ENCODE results near the gene PHF20.
"Not testable (repeated sequence)": the region's sequence is repeated elsewhere in the genome, so short reads cannot be mapped to it uniquely, and the experiment has no call there.

Gene PHF20

DNA sequence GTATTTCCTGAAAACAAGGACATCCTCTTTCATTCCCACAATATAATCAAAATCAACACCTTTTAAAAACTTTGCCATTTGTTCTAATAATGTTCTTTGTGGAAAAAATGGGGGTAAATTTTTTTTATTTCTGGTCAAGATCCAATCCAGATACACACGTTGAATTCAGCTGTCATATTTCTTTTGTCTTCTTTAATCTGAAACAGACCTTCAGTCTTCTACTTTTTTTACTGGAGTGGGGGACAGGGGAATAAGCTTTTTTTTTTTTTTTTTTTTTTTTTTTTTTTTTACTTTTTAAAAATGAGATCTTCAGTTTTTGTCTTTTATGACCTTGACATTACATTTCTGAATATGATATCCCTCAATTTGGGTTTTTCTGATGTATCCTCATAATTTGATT lies 113.4 kb downstream of the PHF20 start:
- no peak for DNase-seq (ENCODE audit: low spot score)

DNA sequence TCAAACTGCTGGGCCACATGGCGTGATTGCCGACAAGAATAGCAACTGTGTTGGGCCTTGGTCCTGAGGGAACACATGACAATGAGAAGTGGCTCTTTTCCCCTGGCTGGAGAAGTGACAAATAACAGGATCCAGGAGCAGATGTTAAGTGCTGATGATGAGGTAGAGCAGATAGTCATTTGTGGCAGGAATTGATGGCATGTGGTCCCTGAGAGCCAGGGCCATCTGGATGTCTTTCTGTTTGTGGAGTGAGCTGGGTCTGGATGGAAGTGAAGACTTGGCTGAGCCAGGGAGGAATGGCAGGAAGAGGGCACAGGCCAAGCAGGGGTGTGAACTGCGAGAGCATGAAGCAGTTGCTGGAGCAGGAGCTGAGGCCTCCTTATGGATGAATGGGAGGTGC lies 114.7 kb downstream of the PHF20 start:
- no peak for DNase-seq (ENCODE audit: low spot score)

DNA sequence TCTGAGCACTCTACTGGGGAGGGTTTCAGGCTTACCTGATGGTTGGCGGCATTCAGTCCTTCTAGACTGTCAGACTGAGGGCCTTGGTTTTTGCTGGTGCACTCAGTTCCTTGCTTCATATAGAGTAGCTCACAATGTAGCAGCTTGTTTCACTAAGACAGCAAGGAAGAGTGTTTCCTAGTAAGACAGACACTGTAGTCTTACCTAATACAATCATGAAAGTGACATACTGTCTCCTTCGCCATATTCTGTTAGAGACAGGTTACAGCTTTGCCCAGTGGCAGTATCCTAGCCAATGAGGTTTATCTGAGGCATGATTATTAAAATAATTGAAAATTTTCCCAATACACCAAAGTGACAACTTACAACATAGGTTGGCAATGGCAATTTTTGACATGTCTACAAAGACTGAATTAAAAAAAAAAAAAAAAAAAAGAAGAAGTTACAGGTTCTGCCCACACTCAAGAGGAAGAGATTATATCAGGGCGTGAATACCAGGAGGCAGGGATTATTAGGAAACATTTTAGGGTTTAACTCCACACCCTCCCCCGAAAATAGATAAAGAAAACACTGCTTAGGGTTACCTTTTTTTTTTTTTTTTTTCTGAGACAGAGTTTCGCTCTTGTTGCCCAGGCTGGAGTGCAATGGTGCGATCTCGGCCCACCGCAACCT lies 115.7 kb downstream of the PHF20 start:
- DNase-seq (ENCODE audit: low spot score) = no peak

DNA sequence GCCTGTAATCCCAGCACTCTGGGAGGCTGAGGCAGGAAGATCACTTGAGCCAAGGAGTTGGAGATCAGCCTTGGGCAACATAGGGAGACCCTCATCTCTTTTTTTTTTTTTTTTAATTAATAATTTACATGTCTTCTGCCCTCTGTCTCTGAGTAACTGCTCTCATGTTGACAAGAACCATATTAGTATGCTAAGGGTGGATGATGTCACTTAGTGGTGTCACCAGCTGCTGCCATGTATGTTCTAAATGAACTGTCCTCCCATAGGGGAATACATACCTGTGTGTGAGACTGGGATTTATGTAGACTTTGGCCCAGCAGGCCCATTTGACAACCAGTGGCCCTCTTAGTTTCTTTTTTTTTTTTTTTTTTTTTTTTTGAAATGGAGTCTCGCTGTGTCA lies 116.8 kb downstream of the PHF20 start:
- no peak for DNase-seq (ENCODE audit: low spot score)

DNA sequence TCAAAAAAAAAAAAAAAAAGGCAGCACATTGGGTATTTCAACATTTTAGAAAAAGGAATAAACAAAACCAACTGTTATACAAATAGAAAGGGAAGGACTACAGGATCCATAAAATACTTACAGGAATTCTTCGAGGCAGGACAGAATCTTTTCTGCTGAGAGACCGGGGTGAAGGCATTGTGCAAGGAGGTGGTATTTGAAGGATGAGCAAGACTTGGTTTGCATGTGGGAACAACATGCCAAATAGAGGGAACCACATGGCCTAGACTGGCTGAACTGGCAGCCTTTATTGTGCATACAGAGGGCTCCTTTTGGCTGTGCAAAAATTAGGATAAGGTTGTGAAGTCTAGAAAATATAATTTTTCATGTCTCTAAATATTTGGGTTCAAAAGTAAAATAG lies 119.6 kb downstream of the PHF20 start:
- DNase-seq (ENCODE audit: low spot score) = no peak

DNA sequence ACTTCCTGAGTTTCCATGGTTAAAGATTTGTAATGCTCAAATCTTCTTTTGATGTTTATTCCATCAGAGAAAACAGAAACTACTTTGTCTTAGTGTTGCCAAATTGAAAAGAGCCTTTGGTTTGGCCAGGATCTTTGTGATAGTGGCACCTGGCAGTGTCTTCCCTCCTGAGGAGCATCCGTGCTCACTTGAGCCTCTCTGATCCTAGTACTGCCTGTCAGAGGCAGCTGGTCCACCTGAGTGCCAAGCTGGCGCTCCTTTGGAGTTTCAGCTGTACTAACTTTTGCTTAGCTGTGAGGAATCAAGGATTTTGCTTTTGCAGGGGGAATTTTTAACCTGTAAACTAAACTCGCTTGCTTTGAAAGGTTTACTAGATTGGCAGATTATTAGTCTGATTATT lies 121.1 kb downstream of the PHF20 start:
- DNase-seq (ENCODE audit: low spot score) = no peak

DNA sequence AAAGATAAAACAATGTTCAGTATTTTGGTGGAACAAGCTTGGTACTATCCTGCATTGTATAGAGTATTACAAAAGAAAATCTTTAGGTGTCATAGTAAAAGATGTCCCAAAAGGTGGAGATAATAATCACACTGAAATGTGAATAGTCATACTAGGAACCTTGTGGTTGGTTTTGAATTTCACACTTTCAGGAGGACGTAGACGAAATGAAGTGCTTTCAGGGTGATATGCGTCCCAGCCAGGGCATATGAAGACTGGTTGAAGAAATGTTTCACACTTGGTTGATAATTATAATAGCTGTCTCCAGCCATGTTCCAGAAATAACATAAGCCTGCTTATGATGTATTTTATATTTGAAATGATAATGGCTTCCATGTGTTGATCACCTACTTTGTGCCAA lies 122.1 kb downstream of the PHF20 start:
- no peak for DNase-seq (ENCODE audit: low spot score)

DNA sequence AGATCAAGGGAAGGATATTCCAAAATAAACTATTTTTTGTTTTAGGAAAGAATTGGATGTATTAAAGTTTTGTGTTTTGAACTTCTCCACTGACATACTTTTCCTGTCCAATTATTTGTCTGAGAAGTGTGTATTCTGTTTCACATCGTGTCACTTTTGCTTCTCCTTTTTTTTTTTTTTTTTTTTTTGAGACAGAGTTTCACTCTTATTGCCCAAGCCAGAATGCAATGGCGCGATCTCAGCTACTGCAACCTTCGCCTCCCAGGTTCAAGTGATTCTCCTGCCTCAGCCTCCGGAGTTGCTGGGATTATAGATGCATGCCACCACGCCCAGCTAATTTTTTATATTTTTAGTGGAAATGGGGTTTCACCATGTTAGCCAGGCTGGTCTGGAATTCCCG lies 123.7 kb downstream of the PHF20 start:
- DNase-seq (ENCODE audit: low spot score) = not testable (repeated sequence)

DNA sequence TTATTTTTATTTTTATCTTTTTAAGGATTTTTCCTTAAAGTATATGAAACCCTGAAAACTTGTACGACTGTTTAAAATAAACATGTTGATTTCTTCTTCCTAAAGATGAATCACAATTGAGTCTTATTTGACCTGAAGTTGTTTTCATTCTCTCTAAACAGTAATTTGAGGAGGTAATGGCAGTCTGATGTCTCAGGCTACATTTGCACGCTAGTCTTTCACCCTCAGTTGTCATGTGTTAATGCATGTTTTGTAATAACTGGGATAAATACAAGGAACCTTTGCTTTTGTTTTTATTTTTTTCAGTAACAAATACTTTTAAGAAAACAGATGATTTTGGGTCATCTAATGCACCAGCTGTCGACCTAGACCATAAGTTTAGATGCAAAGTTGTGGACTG lies 127.2 kb downstream of the PHF20 start:
- DNase-seq (ENCODE audit: low spot score) = no peak

DNA sequence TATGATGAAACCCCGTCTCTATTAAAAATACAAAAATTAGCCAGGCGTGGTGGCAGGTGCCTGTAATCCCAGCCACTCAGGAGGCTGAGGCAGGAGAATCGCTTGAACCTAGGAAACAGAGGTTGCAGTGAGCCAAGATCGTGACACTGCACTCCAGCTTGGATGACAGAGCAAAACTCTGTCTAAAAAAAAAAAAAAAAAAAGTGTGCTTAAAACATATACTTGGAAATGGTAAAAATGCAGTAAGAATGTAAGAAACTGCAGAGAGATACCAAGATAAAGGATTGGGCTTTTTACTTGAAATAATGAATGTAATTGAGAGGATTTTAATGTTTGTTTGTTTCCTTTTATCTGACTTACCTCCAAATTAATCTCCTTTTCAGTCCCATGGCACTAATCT lies 129.4 kb downstream of the PHF20 start:
- not testable (repeated sequence) for DNase-seq (ENCODE audit: low spot score)

DNA sequence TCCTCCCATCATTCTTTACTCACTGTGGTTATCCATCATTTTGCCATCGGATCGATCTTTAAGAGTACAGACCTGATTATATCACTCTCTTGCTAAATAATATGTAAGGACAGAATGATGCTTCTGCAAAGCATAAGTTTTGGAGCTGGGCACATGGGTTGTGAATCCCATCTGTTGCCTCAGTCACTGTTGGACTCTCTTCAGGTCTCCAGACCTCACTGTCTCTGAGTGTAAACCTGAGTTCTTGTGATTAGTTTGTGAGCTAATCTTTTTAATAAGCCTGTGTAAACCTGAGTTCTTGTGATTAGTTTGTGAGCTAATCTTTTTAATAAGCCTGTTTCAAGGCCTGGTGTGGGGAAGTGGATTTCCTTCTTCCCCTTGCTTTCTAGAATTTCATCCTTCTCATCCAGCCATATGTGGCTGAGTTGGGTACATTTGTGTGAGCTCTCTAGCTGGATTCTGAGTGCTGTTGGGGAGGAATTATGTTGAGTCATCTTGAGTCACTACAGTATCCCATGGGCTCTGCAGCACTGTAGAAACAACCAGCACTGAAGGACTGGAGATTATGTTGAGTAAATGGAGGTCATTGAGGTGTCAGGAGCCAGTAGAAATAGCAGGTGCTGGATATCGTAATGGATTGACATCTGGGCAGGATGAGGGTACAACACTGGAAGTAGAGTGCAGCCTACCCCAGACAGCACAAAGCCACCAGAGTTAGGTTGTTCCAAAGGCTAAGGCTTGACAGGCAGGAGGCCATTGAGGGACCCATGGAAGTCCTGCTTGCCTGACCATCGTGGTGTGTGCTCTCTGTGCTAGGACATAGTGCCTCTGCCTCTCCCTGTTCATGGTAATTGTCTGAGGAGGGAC lies 130.1 kb downstream of the PHF20 start:
- DNase-seq (ENCODE audit: low spot score) = no peak

DNA sequence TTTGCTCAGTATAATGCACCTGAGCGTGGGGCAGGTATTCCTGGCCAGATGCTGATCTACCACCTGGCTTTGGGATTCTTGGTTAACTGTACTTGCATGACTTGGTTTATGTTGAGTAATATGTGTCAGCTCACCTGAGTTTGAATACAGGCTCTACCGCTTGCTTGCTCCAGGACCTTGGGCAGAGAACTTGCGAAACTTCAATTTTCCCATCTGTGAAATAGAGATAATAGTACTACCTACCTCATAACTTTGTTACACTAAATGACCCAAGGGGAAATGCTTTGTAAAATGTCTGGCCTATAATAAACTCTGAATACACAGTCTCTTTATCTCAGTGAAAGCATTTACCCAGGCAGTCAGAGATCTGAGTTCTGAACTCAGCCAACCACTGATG lies 130.7 kb downstream of the PHF20 start:
- DNase-seq (ENCODE audit: low spot score) = no peak

DNA sequence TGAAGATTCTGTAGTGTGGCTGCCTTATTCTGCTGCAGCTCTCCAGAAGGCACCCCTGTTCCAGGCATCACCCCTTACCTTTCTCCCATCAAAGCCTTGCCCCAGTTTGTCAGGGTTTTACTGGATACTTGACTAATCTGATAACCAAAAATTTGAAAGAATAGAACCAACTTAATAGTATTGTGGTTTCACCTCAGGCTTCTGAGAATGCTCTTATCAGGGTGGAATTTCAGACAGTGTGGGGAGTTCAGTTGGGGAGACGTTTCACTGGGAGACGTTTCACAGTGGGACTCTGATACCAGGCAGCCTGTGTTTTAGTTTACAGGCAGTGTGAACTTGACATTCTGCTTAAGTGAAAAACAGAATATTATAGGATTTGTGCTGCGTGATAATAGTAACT lies 132.0 kb downstream of the PHF20 start:
- DNase-seq (ENCODE audit: low spot score) = no peak

DNA sequence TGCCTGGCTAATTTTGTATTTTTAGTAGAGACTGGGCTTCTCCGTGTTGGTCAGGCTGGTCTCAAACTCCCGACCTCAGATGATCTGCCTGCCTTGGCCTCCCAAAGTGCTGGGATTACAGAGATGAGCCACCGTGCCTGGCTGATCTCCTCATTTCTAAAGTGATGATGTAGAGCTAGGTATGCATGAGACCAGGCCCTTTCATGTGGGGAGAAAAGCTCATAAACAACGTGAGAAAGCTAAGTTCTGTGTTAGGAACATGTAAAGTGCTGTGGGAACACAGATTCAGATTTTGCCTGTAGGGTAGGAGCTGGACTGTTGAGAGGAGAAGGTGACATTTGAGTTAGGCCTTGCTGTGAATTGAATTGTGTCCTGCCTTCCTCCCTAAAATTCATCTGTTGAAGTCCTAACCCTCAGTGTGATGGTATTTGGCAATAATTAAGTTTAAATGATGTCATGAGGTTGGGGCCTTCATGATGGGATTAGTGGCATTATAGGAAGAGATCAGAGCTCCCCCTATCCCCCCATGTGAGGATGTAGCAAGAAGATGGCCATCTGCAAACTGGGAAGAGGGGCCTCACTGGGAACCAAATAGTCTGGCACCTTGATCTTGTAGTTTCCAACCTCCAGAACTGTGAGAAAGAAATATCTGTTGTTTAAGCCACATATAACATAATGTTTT lies 133.3 kb downstream of the PHF20 start:
- no peak for DNase-seq (ENCODE audit: low spot score)

DNA sequence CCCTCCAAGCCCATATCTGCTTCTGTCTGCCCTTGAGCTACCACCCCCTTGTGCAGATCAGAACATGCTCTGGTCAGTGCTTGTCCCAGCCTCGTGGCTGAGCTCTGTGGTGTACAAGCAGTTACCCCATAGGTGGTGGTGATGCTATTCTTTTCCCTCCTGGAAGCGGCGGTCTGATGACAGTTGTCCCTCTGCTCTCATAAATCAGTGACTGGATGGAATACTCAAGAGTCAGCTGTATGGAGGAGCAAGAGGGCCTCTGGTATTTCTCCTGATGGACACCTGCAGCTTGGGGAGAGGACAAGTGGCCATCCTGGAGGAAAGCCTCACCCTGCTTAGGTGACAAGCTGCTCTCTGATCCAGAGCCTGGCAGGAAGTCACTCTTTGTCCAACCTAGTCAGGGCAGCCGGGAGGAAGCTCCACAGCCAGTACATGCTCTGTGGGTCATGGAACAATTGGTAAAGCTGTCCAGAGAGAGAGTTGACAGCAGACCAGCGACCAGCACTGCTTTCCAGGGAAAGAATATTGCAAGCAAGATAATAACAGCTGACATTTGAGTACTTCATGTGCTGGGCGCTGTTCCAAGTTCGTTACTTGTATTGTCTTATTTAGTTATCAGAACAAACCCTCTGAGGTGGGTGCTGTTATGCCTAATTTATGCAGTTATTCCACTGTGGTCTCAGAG lies 135.3 kb downstream of the PHF20 start:
- DNase-seq (ENCODE audit: low spot score) = no peak

DNA sequence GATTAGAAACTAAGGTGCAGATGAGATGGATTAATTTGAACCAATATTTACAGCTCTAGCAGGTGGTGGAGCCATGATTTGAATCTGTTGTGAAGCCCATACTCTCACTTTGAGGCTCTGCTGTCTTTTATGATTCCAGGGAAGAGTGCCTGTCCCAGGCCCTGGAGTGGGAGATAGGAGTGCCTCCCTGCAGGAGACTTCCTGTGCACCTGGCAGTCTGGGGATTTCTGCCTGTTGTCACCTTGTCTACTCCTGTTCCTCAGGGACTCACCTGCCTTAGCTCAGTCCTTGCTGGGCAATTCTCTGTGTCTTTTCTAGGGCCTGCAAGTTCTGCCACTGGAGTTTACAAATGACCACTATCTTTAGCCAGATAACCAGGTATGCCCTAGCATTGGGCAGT lies 136.2 kb downstream of the PHF20 start:
- no peak for DNase-seq (ENCODE audit: low spot score)

DNA sequence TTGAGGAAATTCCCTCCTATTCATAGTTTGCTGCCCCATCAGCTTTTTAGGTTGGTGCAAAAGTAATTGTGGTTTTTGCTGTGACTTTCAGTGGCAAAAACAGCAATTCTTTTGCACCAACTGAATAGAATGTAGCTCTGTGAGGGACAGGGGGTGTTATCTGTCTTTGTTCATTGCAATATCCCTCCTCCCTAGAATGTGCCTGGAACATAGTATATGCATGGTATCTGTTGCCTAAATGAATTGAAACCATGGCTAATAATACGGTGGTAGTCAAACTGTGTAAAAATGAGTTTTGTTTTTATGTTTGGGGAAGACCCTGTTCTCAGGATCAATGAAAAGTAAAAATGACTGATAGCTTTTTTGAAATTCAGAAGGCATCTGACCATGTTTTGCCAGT lies 137.4 kb downstream of the PHF20 start:
- DNase-seq (ENCODE audit: low spot score) = no peak

DNA sequence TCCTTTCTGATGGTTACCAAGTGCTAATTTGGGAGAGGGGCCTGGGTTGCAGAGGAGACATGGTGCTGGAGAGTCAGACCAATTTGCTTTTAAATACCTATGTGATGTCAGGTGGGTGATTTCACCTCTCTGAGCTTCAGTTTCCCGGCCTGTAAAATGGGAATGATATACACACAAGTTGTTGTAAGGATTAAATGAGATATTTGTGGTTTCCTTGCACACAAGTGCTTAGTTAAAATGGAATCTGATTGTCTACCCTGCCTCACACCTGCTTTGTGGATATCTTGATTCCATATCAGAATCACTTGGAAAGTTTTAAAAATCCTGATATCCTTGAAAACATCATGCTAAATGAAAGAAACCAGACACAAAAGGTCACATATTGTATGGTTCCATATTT lies 138.0 kb downstream of the PHF20 start:
- DNase-seq (ENCODE audit: low spot score) = no peak

DNA sequence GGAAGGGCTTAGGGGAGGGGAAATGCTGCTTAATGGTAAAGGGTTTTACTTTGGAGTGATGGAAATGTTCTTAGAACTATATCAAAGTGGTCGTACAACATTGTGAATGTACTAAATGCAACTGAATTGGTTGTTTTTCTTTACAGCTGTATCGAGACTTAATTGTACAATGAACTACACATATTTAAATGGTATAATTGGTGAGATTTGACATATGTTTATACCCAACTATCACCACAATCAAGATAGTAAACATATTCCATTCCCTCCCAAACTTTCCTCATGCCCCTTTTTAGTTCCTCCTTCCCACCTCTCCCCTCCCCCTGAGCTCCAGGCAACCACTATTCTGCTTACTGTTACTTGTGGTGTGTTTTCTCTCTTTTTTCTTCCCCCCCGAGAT lies 138.4 kb downstream of the PHF20 start:
- no peak for DNase-seq (ENCODE audit: low spot score)

DNA sequence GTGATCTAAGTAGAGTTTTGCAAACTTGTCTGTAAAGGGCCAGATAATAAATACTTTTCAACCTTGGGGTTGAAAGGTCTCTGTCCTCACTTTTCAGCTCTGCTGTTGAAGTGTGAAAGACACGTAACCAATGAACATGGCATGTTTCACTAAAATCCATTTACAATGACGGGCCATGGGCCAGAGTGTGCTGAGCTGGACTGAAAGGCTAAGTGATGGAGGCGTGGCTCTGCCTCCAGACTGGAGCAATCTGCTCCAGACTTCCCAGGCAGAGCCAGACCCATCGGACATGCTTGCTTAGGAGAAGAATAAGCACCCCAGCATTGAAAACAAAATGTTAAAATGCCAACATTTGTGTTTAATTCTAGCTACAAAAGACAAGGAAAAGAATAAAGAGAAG lies 141.1 kb downstream of the PHF20 start:
- no peak for DNase-seq (ENCODE audit: low spot score)

DNA sequence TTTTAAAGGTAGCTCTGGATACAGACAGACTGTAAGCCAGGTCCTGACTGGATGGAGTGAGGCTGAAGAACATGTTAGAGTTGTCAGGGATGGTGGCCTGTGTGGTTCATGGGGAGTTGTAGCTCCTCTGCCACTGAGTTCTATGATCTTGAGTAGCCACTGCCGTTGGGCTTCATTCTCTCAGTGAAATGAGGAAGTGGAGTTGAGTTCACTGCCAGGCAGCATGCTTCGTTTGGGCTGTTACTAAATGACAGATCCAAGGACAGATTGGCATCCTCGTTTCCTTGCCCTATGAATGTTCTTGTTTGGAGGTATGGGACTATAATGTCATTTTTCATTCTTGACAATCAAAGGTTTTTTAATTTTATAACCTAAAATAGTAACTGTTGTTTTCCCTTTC lies 145.3 kb downstream of the PHF20 start:
- no peak for DNase-seq (ENCODE audit: low spot score)

DNA sequence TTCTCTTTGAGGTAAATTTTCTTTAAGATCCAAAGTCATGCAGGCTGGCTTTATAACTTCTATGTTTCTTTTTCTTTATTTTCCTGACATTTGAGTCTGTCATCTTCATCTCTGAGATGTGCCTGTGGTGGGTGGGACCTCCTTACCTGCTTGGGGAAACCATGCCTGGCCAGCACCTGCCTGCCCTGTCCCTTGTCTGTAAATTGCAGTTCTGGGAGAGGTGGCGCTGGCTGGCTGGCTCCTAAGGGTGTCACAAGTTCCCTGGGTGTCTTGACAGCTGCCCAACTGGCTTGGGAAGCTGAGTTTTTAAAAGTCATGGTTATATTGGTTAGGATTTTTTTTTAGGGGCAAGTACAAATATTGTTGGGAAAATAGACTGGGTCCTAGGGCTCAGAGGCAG lies 146.2 kb downstream of the PHF20 start:
- no peak for DNase-seq (ENCODE audit: low spot score)

DNA sequence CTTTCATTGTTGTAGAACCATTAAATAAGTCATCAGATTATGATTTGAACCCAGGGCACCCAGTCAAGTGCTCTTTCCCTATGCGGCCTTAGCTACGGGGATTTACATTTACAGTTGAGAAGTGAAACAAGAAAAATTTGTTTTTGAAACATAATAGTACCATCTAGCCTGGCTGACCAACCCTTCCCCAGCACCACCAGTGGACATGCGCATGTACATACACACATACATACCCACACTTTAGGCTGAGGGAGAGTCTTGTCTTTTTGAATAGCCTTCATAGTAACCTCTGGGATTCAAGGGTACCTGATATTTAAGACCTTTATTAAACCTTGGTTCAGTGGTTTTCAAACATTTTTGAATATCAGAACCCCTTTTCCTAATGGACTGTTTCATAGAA lies 148.7 kb downstream of the PHF20 start:
- DNase-seq (ENCODE audit: low spot score) = no peak
